Measurements from ENCODE around the gene UTS2. TPM values are rescaled to one million over a fixed set of nuclear protein-coding genes. Genes with fewer than 3 reads are reported as not detected.

The UTS2 gene
- total and polyA plus RNA-seq, 2 of the 13 experiments (the other 11 are each of a cell fraction or from before 2014, with no cell fraction given) = not detected

GRCh38 chr1:7809742-7810141, 43.1 kb downstream of the UTS2 start:
- H3K9me3 ChIP-seq (ENCODE audit: low read length) = peaks cover 15% of the 10 kb centered on the region
- no peak overlapping the region for H3K9ac ChIP-seq (ENCODE audit: insufficient read depth, low read depth, low read length)
- no peaks in the 10 kb centered on the region for H3K4me1 ChIP-seq (ENCODE audit: insufficient read depth, low read length)
- ATAC-seq = no peak
- no peaks in the 10 kb centered on the region for H4K20me1 ChIP-seq (ENCODE audit: insufficient read depth, low read length)
- no peak for TF ChIP-seq HMGXB3 (CRISPR knock-in tag; IDR thresholded peaks at IDR 0.05; ENCODE audit: borderline replicate concordance)
- TF ChIP-seq ZNF382 (CRISPR knock-in tag; IDR thresholded peaks at IDR 0.05; ENCODE audit: borderline replicate concordance) = no peak
- no peak for TF ChIP-seq DMAP1 (CRISPR knock-in tag; IDR thresholded peaks at IDR 0.05)
- no peak for TF ChIP-seq SAP130 (CRISPR knock-in tag; IDR thresholded peaks at IDR 0.05; ENCODE audit: low read depth)
- TF ChIP-seq KLF16 (CRISPR knock-in tag; IDR thresholded peaks at IDR 0.05) = no peak
- TF ChIP-seq SIN3A (IDR thresholded peaks at IDR 0.05; ENCODE audit: borderline replicate concordance, low read depth, low read length) = no peak
- no peak for TF ChIP-seq ZNF614 (CRISPR knock-in tag; IDR thresholded peaks at IDR 0.05; ENCODE audit: borderline replicate concordance)
- no peak for TF ChIP-seq STAT6 (CRISPR knock-in tag; IDR thresholded peaks at IDR 0.05; ENCODE audit: borderline replicate concordance)
- no peak for TF ChIP-seq IRX3 (CRISPR knock-in tag; IDR thresholded peaks at IDR 0.05; ENCODE audit: borderline replicate concordance, low read depth)
- no peak for TF ChIP-seq RARG (CRISPR knock-in tag; IDR thresholded peaks at IDR 0.05; ENCODE audit: low read depth)
- TF ChIP-seq MED1 (CRISPR knock-in tag; IDR thresholded peaks at IDR 0.05) = no peak
- no peak for TF ChIP-seq HDAC6 (IDR thresholded peaks at IDR 0.05; ENCODE audit: low read depth, low read length)
- TF ChIP-seq SALL1 (CRISPR knock-in tag; IDR thresholded peaks at IDR 0.05) = no peak
- H3K79me2 ChIP-seq (ENCODE audit: insufficient read depth, low read length) = no peaks in the 10 kb centered on the region
- in situ Hi-C loops (cut with HindIII; ENCODE audit: extremely low pct_ligation_motif_present, low pct_unique_long_range_greater_than_20kb) = loop anchor here (5.0 kb wide), 1 partner anchor 93 kb away; no protein-coding TSS in a partner anchor
- peaks cover 3 to 21% of the 10 kb centered on the region in 2 experiments; a peak in 4 of 5 replicates for H3K36me3 ChIP-seq (replicated peaks in 1 of 2; ENCODE audit: control insufficient read depth in 1 of 2, insufficient read depth in 2 of 2, low read length in 2 of 2)
- no peak for DNase-seq (ENCODE audit: low spot score)
- no peak overlapping the region for H3K4me3 ChIP-seq (replicated peaks in 1 of 3; ENCODE audit: insufficient read depth in 1 of 3, low read depth in 2 of 3, low read length in 3 of 3)
- no TSS peak for BruUV-seq (replicated peaks)
- POLR2A ChIA-PET = no interaction called here
- no peaks in the 10 kb centered on the region for H3K27me3 ChIP-seq (ENCODE audit: control insufficient read depth in 1 of 2, insufficient read depth in 2 of 2, low read length in 2 of 2)
- H3K4me2 ChIP-seq (ENCODE audit: low read depth, low read length) = no peak overlapping the region
- WGBS (ENCODE audit: low lambda C conversion rate) = 98% methylated on average over 13 of the region's 13 CpGs
- no peak for FAIRE-seq
- intact Hi-C loops (cut with micrococcal nuclease; ENCODE audit: unreplicated experiment) = no loop called here
- no peak overlapping the region for H3K27ac ChIP-seq (ENCODE audit: extremely low read length, insufficient read depth, low read length)
- CTCF ChIA-PET (ENCODE audit: low intra/inter-chr PET ratio, low total read pairs) = no interaction called here
- H2AFZ ChIP-seq (ENCODE audit: low read length) = no peak overlapping the region

Data from HepG2 (cell line).